Measurements from ENCODE around the gene MED27. TPM values are rescaled to one million over a fixed set of nuclear protein-coding genes. Genes with fewer than 3 reads are reported as not detected.

MED27 gene
- total RNA-seq, 1 experiment from 2014 or later = 24.4 TPM

GRCh38 chr9:131845305-131846298 is 234.1 kb downstream of the MED27 start:
- Histone ChIP-seq H3K36me3 (ENCODE audit: control insufficient read depth, insufficient read depth, low read length) (no peaks in the 10 kb centered on the region), H3K27me3 (ENCODE audit: control insufficient read depth, insufficient read depth, low read length) (no peaks in the 10 kb centered on the region), H3K4me3 (ENCODE audit: low read depth in 2 of 2, low read length in 2 of 2) (no peak overlapping the region), H3K9me3 (ENCODE audit: control insufficient read depth, insufficient read depth, low read depth, low read length) (no peaks in the 10 kb centered on the region), H3K27ac (ENCODE audit: low read length) (no peak overlapping the region), H3K4me1 (ENCODE audit: control insufficient read depth, insufficient read depth, low read length) (no peaks in the 10 kb centered on the region)
- CTCF ChIA-PET = no interaction called here
- DNase-seq (ENCODE audit: low read depth, low spot score) (no peak), ATAC-seq (no peak)
- POLR2A ChIA-PET = no interaction called here
- no TSS peak for BruUV-seq (replicated peaks)
- intact Hi-C loops (cut with micrococcal nuclease; ENCODE audit: unreplicated experiment) (no loop called here), in situ Hi-C loops (cut with HindIII; ENCODE audit: low pct_unique_long_range_greater_than_20kb, low sequenced_read_pairs) (no loop called here)
- TF ChIP-seq, protein P1, sequence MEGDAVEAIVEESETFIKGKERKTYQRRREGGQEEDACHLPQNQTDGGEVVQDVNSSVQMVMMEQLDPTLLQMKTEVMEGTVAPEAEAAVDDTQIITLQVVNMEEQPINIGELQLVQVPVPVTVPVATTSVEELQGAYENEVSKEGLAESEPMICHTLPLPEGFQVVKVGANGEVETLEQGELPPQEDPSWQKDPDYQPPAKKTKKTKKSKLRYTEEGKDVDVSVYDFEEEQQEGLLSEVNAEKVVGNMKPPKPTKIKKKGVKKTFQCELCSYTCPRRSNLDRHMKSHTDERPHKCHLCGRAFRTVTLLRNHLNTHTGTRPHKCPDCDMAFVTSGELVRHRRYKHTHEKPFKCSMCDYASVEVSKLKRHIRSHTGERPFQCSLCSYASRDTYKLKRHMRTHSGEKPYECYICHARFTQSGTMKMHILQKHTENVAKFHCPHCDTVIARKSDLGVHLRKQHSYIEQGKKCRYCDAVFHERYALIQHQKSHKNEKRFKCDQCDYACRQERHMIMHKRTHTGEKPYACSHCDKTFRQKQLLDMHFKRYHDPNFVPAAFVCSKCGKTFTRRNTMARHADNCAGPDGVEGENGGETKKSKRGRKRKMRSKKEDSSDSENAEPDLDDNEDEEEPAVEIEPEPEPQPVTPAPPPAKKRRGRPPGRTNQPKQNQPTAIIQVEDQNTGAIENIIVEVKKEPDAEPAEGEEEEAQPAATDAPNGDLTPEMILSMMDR (IDR thresholded peaks at IDR 0.05) = no peak
- no peak for TF ChIP-seq SIN3A (IDR thresholded peaks at IDR 0.05; ENCODE audit: borderline replicate concordance, insufficient read depth, low read depth, low read length)
- no peak for TF ChIP-seq POLR2AphosphoS5 (IDR thresholded peaks at IDR 0.05; ENCODE audit: low read depth, low read length)
- TF ChIP-seq, protein P2, sequence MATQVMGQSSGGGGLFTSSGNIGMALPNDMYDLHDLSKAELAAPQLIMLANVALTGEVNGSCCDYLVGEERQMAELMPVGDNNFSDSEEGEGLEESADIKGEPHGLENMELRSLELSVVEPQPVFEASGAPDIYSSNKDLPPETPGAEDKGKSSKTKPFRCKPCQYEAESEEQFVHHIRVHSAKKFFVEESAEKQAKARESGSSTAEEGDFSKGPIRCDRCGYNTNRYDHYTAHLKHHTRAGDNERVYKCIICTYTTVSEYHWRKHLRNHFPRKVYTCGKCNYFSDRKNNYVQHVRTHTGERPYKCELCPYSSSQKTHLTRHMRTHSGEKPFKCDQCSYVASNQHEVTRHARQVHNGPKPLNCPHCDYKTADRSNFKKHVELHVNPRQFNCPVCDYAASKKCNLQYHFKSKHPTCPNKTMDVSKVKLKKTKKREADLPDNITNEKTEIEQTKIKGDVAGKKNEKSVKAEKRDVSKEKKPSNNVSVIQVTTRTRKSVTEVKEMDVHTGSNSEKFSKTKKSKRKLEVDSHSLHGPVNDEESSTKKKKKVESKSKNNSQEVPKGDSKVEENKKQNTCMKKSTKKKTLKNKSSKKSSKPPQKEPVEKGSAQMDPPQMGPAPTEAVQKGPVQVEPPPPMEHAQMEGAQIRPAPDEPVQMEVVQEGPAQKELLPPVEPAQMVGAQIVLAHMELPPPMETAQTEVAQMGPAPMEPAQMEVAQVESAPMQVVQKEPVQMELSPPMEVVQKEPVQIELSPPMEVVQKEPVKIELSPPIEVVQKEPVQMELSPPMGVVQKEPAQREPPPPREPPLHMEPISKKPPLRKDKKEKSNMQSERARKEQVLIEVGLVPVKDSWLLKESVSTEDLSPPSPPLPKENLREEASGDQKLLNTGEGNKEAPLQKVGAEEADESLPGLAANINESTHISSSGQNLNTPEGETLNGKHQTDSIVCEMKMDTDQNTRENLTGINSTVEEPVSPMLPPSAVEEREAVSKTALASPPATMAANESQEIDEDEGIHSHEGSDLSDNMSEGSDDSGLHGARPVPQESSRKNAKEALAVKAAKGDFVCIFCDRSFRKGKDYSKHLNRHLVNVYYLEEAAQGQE (IDR thresholded peaks at IDR 0.05; ENCODE audit: insufficient read depth in 1 of 2, low read depth in 2 of 2, low read length in 1 of 2) = no peak
- TF ChIP-seq TCF7L2 (IDR thresholded peaks at IDR 0.05; ENCODE audit: low read depth, low read length) = no peak

DNA sequence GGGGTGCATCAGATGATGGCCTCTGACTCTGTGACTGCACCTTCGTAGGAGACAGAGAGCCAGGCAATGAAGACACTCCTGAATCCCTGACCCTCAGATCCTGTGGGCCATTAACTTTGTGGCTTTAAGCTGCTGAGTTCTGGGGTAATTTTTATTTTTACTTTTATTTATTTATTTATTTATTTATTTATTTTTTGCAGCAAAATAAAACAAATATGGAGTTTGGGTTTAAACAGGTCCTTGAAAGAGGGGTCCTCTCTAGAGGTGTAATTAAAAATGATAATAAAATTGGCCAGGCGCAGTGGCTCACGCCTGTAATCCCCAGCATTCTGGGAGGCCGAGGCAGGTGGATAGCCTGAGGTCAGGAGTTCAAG is 234.9 kb downstream of the MED27 start:
- Histone ChIP-seq H3K27me3 (ENCODE audit: control insufficient read depth, insufficient read depth, low read length) (no peaks in the 10 kb centered on the region), H3K4me1 (ENCODE audit: control insufficient read depth, insufficient read depth, low read length) (no peaks in the 10 kb centered on the region), H3K36me3 (ENCODE audit: control insufficient read depth, insufficient read depth, low read length) (no peaks in the 10 kb centered on the region), H3K4me3 (ENCODE audit: low read depth in 2 of 2, low read length in 2 of 2) (no peak overlapping the region), H3K27ac (ENCODE audit: low read length) (no peak overlapping the region), H3K9me3 (ENCODE audit: control insufficient read depth, insufficient read depth, low read depth, low read length) (no peaks in the 10 kb centered on the region)
- ATAC-seq (no peak), DNase-seq (ENCODE audit: low read depth, low spot score) (no peak)
- intact Hi-C loops (cut with micrococcal nuclease; ENCODE audit: unreplicated experiment) = no loop called here
- no TSS peak for BruUV-seq (replicated peaks)
- ChIA-PET CTCF (no interaction called here), POLR2A (no interaction called here)
- in situ Hi-C loops (cut with HindIII; ENCODE audit: low pct_unique_long_range_greater_than_20kb, low sequenced_read_pairs) = no loop called here
- TF ChIP-seq, protein P2 (IDR thresholded peaks at IDR 0.05; ENCODE audit: insufficient read depth in 1 of 2, low read depth in 2 of 2, low read length in 1 of 2) = no peak
- TF ChIP-seq, protein P1 (IDR thresholded peaks at IDR 0.05) = no peak
- no peak for TF ChIP-seq TCF7L2 (IDR thresholded peaks at IDR 0.05; ENCODE audit: low read depth, low read length)
- TF ChIP-seq POLR2AphosphoS5 (IDR thresholded peaks at IDR 0.05; ENCODE audit: low read depth, low read length) = no peak
- TF ChIP-seq SIN3A (IDR thresholded peaks at IDR 0.05; ENCODE audit: borderline replicate concordance, insufficient read depth, low read depth, low read length) = no peak

Measured in Panc1 (cell line).